ENCODE data around the gene BAG3.

DNA sequence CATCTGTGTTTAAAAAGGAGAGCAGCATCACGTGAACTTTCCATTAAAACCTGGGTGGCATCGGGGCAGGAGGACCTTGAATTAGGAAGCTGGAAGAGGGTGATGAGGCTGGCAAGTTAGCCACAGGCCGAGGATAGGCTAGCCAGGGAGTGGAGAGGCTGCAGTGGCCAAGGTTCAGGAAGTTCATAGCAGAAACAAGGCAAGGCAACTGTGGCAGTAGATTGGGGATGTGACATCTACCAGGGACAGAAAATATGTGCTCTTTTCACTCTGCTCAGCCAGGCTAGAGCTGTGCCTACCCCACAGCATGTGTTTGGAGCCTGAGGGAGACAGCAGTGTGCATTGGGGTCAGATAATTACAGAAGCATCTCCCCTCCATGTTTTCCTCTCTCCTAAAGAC is 72.4 kb downstream of the BAG3 start:
- TF ChIP-seq, protein P1, sequence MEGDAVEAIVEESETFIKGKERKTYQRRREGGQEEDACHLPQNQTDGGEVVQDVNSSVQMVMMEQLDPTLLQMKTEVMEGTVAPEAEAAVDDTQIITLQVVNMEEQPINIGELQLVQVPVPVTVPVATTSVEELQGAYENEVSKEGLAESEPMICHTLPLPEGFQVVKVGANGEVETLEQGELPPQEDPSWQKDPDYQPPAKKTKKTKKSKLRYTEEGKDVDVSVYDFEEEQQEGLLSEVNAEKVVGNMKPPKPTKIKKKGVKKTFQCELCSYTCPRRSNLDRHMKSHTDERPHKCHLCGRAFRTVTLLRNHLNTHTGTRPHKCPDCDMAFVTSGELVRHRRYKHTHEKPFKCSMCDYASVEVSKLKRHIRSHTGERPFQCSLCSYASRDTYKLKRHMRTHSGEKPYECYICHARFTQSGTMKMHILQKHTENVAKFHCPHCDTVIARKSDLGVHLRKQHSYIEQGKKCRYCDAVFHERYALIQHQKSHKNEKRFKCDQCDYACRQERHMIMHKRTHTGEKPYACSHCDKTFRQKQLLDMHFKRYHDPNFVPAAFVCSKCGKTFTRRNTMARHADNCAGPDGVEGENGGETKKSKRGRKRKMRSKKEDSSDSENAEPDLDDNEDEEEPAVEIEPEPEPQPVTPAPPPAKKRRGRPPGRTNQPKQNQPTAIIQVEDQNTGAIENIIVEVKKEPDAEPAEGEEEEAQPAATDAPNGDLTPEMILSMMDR (IDR thresholded peaks at IDR 0.05): no peak
- TF ChIP-seq POLR2A (IDR thresholded peaks at IDR 0.05): no peak

All from right lobe of liver (tissue), 4 donors.